Activated T-helper 1 cell treated with Interleukin-2 at 50 U/mL for 16 hours (primary cell): Measurements from ENCODE around the gene OCIAD1.
"Not testable (repeated sequence)": the region's sequence is repeated elsewhere in the genome, so short reads cannot be mapped to it uniquely, and the experiment has no call there.

Experiments
- DNase-seq: peaks from one replicate; pipeline ENCODE4 v3.0.0-alpha.2; 2020; ENCODE audit warnings: low read depth

Gene OCIAD1, protein sequence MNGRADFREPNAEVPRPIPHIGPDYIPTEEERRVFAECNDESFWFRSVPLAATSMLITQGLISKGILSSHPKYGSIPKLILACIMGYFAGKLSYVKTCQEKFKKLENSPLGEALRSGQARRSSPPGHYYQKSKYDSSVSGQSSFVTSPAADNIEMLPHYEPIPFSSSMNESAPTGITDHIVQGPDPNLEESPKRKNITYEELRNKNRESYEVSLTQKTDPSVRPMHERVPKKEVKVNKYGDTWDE

DNA sequence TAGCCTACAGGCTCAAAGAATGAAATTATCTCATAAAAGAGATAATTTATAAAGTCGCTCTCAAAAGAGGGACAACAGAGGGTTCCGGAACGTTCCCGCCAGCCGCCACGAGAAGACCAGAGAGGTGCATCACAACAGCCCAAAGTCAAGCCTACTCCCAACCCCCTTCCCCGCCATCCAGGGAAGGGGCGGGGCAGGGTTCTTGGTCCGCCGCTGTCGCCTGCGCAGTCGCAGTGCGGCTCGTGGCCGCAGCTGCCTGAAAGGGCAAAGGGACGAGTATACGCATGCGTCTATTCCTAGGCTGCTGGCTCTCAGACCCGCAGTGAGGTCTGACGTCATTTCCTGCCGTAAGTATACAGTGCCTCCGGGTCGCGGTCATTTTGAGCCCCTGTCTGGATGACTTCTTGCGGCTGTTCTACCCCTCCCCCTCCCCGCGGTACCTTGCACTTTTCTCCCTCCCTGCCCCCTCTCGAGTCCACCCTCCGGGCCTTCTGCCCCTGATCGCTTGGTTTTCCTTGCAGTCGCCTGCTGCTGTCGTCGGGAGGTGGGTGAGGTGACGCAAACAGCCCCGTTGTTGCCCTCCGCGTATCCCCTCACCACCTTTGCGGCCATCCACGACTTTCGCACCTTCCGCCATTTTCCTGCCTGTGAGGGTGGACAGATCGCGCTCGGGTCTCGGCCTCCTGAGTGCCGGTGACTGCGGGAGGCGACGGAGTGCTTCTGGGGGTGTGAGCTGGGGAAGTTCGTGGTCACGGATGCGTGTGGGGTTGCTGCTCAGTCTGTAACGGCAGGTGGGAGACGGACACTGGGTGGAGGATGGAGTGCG lies at the start of gene OCIAD1:
OCIAD1 (plus strand) TSS at position 383 of the 826 bp plus-strand sequence. CDS start 1,537 bp downstream, outside the sequence.
- DNase-seq: peak; percentile 88

DNA sequence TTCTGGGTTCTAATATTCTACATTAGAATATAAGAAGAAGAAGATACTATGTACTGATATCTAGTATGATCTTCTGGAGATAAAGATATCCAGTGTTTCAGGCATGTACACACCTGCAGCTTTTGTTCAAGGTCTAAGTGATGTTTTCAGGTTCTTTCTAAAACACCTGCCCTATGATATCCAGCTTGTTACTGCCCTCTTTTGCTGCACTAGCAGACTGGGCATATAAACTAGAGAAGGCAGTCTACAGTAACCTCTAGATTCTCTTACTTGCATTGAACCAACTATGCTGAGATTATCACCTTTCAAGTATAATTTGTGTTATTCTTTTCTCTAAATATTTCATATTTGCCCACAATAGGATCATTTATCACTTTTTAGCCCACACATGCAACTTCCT lies 48.9 kb upstream of the OCIAD1 start:
- no peak for DNase-seq

DNA sequence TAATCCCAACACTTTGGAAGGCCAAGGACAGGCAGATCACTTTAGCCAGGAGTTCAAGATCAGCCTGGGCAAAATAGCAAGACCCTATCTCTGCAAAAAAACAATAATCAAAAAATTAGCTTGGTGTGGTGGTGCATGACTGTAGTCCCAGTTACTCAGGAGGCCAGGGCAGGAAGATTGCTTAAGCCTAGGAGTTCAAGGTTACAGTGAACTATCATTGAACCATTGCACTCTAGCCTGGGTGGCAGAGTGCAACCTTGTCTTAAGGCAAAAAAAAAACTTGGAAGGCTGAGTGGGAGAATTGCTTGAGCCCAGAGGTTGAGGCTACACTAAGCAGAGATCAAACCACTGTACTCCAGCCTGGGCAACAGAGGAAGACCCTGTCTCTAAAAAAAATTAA lies 45.6 kb upstream of the OCIAD1 start:
- no peak for DNase-seq

DNA sequence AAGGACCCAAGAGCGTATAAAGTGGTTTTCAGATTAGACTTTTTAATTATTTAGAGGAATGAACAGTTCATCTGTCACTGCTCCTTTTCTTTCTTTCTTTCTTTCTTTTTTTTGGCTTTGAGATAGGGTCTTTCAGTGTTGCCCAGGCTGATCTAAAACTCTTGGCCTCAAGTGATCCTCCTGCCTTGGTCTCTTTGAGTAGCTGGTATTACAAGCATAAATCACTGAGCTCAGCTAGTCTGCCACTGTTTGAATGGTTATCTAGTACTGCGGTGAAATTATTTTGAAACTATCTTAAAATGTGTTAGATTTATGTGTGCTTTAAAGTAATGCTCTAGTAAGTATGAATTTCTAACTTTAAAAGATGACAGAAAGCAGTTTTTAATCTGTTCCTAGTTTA lies 44.3 kb upstream of the OCIAD1 start:
- no peak for DNase-seq

DNA sequence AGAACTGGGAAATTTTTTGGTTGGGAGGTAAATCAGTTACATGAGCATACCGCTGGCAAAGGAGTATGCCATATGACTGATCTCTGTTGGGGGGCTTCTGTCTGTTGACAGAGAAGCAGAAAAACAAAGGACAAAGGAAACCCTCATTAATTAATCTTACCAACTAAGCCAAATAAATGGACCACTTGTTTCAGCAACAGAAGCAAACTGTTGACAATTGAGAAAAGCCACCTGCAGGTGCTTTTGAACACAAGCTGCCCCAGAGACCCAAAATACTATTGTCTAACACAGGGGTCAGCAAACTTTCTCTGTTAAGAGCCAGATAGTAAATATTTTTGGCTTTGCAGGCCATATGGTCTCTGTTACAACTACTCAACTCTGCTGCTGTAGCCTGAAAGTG lies 43.8 kb upstream of the OCIAD1 start:
- DNase-seq: no peak

DNA sequence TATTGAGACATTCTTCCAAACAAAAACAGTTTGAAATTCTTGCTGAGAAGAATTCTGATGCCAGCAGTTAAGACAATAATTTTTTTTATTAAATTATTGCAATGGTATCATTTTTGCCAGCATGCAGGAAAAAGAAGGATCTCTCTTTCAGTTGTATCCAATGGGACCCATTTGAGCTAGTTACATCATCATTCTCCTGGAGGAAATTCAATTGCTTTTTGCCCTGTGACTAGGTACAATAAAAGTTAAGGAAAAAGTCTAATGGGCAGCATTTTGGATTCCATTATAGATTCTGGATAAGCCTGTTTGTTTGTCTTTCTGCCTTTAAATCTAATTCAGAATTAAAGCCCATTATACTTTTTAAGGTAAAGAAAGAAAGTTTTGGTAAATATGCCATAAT lies 40.3 kb upstream of the OCIAD1 start:
- no peak for DNase-seq

DNA sequence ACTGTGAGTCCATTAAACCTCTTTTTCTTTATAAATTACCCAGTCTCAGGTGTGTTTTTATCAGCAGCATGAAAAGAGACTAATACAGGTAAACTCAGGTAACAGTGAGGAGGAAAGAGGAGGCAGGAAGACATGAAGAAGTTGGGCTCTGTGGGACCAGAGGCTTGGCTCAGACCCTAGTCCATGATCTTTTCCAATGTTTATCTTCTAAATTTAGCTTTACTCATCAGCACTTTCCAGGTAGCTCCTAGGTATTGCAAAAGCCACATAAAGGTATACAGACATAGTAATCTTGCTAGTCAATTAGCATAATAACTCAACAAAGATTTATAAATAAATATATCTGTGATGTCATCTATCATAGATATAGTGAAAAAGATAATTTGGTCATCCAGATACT lies 39.6 kb upstream of the OCIAD1 start:
- DNase-seq: no peak

DNA sequence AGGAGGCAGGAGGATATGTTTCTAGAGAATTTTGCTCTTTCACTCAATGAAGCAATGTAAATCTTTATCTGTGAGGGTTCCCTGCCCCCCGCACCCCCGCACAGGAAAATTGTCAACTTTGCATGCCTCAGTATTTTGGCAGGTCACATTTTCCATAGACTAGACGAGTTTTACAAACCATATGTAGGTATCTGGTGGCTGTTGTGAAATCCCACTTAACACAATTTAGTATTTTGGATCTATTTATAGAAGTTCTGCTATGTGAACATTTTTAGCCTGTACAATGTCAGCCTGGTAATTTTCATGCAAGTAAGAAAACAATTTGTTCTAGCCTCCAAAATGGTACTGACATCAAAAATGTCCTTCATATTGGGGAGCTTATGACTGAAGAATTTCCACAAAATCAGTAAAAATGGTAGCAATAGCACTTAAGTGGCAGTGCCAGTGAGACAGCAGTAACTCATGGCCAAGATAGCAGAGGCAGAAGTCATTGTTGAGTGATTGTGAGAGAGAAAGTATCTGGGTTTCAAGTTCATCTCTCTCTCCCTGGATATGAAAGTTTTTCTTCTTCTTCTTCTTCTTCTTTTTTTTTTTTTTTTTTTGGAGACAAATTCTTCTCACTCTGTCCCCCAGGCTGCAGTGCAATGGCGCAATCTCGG lies 38.4 kb upstream of the OCIAD1 start:
- DNase-seq: no peak

DNA sequence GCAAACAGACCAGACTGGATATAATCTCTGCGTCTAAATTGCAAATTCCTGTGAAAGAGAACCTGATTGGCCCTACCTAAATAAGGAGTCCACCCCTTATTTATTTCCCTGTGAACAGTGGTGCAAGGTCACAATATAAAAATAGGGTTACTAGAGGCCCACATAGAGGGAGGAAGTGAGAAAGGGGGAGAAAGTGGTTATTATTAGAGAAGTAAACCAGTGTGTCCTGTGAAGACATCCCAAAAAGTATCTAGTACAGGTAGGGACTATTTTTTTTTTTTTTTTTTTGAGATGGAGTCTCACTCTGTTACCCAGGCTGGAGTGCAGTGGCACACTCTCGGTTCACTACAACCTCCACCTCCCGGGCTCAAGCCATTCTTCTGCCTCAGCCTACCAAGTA lies 35.8 kb upstream of the OCIAD1 start:
- DNase-seq: no peak

DNA sequence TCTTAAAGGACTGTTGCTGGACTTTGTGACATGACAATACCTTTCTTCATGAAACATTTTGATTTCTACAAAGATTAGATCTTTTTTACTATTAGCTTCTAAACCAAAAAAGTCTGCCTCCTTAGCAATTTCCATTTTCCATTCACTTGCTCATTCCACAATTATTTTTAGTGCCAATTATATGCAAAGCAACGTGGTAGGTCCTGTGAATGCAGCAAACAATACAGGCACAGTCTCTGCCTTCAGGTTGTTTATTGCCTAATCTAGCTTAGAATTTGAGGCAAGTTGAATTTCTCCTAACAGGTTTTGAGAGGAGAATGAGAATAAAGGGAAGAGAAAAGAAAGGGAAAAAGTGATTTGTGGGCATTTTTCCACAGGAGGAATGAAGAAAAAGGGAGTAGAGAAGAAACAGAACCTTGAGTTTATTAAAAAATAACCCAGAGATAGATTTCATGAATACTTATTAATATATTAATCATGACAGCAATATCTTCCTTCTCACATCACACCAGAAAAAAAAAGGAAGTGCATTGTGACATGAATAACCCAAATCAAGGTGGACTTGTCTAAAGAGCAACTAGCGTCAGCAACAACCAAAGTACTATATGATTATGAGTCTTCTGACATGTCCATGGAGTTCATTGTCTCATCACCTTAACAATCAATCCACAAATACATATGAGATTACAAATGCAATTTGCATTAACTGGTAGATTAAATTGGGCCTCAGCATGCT lies 34.5 kb upstream of the OCIAD1 start:
- DNase-seq: no peak

DNA sequence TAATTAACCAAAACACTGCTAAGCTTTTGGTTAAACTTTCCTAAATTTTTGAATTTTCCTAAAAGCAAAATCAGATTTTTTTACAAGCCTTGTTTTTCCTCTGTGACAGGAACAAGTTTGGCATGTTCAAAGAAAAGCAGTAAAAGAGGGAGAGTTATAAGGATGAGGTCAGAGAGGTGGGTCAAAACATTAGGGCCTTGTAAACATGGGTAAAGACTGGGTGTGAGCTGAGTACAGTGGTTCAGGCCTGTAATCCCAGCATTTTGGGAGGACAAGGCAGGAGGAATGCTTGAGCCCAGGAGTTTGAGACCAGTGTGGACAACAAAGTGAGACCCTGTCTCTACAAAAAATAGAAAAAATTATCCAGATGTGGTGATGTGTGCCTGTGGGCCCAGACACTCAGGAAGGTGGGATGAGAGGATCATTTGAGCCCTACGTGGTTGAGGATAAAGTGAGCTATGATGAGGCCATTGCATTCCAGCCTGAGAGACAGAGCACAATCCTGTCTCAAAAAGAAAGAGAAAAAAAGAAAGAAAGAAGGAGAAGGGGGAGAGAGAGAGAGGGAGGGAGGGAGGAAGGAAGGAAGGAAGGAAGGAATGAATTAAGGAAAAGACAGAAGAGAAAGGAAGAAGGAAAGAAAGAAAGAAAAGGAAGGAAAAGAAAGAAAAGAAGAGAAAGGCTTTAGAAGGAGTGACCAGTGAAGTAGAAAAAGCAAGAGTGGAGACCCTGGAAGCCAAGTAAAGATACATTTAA lies 33.8 kb upstream of the OCIAD1 start:
- no peak for DNase-seq

DNA sequence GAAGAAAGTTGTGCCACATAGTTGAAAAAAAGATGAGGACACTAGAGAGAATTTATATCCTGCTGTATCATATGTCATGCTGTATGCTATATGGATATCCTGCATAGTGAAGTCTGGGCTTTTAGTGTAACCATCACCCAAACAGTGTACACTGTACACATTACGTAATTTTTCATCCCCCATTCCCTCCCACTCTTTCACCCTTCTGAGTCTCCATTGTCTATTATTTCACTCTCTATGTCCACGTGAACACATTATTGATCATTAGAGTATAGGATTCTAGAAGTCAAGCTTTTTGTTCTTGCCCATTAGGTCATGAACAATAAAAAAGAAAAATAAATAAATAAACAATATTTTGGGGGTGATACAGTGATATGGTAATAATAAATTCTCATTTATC lies 32.8 kb upstream of the OCIAD1 start:
- no peak for DNase-seq

DNA sequence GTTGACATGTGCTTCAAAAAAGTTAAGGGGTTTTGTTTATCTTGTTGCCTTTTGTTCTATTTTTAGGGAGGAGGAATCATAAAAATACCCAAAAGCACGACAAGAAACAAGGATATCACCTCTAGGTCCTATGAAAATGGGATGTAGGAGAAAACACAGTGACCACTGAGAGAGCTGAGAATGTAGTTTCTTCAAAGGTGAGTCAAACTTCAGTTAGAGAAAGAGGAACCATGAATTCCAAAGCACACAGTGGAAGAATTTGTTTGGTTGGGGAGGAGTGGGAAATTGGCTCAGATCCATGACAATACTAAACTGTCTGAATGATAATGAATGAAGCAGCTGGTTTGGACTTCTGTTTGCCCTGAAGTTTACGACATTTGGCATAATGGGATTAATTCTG lies 31.7 kb upstream of the OCIAD1 start:
- DNase-seq: no peak

DNA sequence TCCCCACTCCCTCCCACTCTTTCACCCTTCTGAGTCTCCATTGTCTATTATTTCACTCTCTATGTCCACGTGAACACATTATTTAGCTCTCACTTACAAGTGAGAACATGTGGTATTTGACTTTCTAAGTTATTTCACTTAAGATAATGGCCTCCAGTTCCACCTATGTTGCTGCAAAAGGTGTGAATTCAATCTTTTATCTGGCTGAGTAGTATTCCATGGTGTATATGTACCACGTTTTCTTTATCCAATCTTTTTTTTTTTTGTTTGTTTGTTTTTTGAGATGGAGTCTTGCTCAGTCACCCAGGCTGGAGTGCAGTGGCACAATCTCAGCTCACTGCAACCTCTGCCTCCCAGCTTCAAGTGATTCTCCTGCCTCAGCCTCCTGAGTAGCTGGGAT lies 30.7 kb upstream of the OCIAD1 start:
- DNase-seq: not testable (repeated sequence)

DNA sequence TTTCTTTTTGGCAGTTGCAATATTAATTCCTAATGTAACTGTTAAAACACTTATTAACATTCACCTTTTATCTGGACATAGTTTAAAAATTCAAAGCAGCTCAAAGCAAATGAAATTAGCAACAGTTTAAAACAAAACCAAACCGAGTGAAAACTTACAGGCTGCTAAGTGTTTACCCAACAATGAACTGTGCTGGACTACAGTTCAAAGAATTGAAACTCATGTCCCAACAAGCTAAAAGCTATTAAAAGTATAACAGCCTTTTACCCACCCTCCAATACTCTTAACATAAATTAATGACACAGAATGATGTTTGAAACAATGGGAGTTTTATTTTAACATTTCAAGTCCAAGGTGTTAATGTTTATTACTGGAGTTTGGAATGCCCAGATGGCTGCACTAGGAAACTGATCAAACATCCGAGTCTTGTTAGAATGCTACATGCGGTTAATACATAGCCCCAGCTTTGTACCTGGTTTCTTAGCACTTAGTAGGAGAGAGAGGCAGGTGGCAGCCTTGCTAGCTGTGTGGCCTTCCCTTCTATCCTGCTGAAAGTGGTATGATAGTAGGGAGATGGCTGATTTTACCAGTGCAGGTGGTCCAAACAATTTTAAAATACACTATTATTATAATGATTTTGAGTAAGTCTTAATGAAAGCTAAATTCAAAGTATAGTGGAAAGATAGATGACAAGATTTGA lies 29.7 kb upstream of the OCIAD1 start:
- DNase-seq: no peak

DNA sequence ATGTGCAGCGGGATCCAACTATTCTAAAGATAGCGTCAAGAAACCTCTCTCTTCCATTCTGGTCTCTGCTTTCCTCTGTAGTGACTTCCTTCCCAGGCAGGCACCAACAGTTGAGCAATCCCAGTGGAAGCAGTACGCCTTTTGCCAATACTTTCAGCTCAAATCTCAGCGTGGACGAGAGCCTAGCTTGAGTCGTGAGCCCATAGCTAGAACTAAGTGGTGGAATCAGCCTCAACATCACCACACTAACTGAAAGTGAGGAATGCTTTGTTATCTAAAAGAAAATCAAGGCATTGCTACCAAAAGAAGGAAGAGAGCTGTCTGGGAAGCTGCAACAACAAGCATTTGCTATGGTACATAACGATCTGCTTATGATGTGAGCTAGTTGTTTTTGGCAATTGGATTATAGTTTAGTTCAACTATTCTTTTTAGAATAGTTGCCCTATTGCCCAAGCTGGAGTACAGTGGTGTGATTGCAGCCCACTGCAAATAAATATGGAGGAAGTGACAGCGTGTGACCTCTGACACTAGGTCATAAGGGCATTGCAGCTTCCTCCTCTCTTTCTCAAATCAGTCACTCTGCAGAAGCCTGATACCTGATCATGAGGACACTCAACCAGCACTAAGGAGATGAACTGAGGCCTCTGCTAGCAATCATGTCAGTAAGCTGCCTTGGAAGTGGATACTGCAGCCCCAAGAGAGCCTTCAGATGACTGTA lies 26.1 kb upstream of the OCIAD1 start:
- no peak for DNase-seq

DNA sequence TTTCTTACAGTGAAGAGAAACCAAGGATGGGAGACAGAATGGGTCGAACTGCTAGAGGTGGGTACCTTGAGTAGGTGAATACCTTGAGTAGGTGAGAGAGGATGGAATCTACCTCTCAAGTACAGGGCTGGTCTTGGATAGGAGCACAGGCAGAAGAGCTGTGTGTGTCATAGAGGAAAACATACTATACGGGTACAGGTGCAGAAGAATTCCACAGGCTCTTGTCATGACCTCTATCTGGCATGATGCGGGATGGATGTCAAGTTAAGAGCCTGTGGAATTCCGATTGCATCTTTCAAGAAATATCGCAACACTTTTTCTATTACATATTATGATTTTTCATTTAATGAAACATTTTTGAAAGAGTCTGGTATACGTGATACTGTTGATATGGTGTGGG lies 18.0 kb upstream of the OCIAD1 start:
- no peak for DNase-seq

DNA sequence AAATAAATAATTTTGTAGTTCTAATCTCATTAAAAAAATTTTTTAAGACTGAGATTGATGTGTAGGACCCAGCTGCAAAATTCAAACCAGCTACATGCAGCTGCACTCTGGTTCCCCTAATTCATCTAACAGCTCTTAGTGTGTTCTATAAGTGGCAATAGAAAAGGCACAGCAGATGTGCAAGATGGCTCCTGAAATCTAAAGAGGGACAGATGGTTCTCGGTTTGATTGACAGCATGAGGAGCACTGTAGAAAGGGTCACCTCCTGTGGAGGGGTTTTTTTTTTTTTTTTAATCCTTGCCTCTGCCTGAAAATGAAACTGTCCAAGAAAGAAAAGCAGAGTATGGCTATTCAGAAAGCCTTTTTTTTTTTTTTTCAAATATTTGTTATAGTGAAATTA lies 16.9 kb upstream of the OCIAD1 start:
- no peak for DNase-seq

DNA sequence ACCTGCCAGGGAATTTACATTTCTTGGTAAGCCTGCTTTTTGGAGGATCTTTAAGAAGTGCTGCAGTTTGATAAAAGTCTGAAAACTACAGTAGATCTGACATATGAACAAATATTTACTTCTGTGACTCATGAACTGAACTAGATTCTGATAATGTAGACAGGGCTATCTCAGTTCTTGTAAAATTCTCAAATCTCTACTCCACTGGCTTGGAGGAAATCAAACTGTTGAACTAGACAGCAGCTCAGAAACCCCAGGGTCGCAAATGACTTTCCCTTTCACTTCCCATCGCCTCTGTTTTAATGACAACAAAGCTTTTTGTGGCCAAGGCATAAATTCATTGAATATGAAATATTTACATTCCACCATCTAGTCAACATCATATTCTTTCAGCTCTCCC lies 15.4 kb upstream of the OCIAD1 start:
- no peak for DNase-seq

DNA sequence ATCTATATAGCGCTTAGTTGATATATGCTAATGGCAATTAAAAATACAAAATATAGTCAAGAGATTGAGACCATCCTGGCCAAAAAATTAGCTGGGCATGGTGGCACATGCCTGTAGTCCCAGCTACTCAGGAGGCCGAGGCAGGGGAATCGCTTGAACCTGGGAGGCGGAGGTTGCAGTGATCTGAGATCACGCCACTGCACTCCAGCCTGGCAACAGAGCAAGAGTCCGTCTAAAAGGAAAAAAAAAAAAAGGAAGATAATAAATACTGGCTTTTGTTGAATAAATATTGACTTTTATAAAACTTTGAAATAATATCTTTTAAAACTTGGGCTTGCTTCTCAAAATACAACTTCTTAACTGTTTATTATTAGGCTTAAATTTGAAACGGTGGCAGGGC lies 14.6 kb upstream of the OCIAD1 start:
- not testable (repeated sequence) for DNase-seq
